A549 (cell line): ENCODE data around the gene MYO7A. TPM values are rescaled to one million over a fixed set of nuclear protein-coding genes. Genes with fewer than 3 reads are reported as not detected.

Experiments used
- ATAC-seq, 2 experiments: fragments of 200-7000 bp in 1 of 2; fragments of >200 bp in 1 of 2; cut with Nextera tagmentation in 1 of 2; cut with Tn5 transposase in 1 of 2; 3 replicates each; pipeline versions ENCODE4 v1.8.0 to v1.9.1; 2018 to 2020; ENCODE audit warnings: mild to moderate bottlenecking in 1 of 2, moderate library complexity in 1 of 2
- CTCF ChIA-PET: fragments of 300-600 bp; sonication (Branson Sonifier 250); formaldehyde crosslinking; extraction: SDS; loops from one replicate; lab custom pipeline; 2021; ENCODE audit warnings: antibody characterized with exemption, inconsistent platforms; lab: Yijun Ruan, JAX
- POLR2A ChIA-PET: fragments of 350-600 bp; formaldehyde crosslinking; extraction: SDS; loops from one replicate; lab custom pipeline; 2021; ENCODE audit warnings: antibody characterized with exemption, inconsistent platforms; lab: Yijun Ruan, JAX
- DNase-seq, 2 experiments: peaks; one replicate each; pipeline versions ENCODE4 v3.0.0 to v3.0.0-alpha.2; 2011 to 2016; ENCODE audit warnings: low read depth in 1 of 2, low spot score in 1 of 2
- FAIRE-seq: peaks from 2 replicates; lab custom pipeline; 2011; peaks lifted over from hg19 to GRCh38; lab: Jason Lieb, UNC
- H3K27ac ChIP-seq, 2 experiments: fragments of >200 bp; sonication (Bioruptor Twin); formaldehyde crosslinking; 3 replicates each; pipeline ENCODE4 v1.5.1; 2016 to 2017
- H3K4me1 ChIP-seq: fragments of >200 bp; sonication (Bioruptor Twin); formaldehyde crosslinking; 3 replicates; pipeline ENCODE4 v1.6.1; 2016
- H3K4me2 ChIP-seq: fragments of >200 bp; sonication (Bioruptor Twin); formaldehyde crosslinking; 3 replicates; pipeline ENCODE4 v1.6.1; 2016
- H3K4me3 ChIP-seq: fragments of >200 bp; sonication (Bioruptor Twin); formaldehyde crosslinking; 3 replicates; pipeline ENCODE4 v1.5.1; 2016
- H3K9me3 ChIP-seq: fragments of >200 bp; sonication (Bioruptor Twin); formaldehyde crosslinking; 3 replicates; pipeline ENCODE4 v1.6.1; 2016
- CBX2 ChIP-seq: fragments of 200-600 bp; sonication (generic); IDR thresholded peaks from 2 replicates; pipeline ENCODE4 v1.6.1; 2016; ENCODE audit warnings: low read depth, mild to moderate bottlenecking, borderline replicate concordance
- CBX8 ChIP-seq: fragments of 200-600 bp; sonication (generic); IDR thresholded peaks from 2 replicates; pipeline ENCODE4 v1.6.1; 2016
- CEBPB ChIP-seq, 2 experiments: fragments of >200 bp in 1 of 2; sonication (Bioruptor Twin) in 1 of 2; formaldehyde crosslinking in 1 of 2; IDR thresholded peaks; 2 replicates each; pipeline ENCODE4 v1.6.1; 2012 to 2016
- E2F6 ChIP-seq: IDR thresholded peaks from 2 replicates; pipeline ENCODE4 v1.6.1; 2012; ENCODE audit warnings: low read depth, borderline replicate concordance
- EHMT2 ChIP-seq: fragments of 200-600 bp; sonication (generic); IDR thresholded peaks from 2 replicates; pipeline ENCODE4 v1.6.1; 2016; ENCODE audit warnings: antibody characterized with exemption, low read depth, mild to moderate bottlenecking, moderate library complexity
- ESRRA ChIP-seq: fragments of 150-350 bp; IDR thresholded peaks from 2 replicates; pipeline ENCODE4 v1.6.1; 2014; ENCODE audit warnings: mild to moderate bottlenecking, low read length, borderline replicate concordance
- GATA3 ChIP-seq: IDR thresholded peaks from 2 replicates; pipeline ENCODE4 v1.6.1; 2012; ENCODE audit warnings: borderline replicate concordance
- HDAC2 ChIP-seq: fragments of 200-600 bp; sonication (generic); IDR thresholded peaks from 2 replicates; pipeline ENCODE4 v1.6.1; 2016
- HOXB5 ChIP-seq: fragments of 250-450 bp; sonication (Bioruptor Pico); IDR thresholded peaks from 2 replicates; pipeline ENCODE4 v1.5.0; 2020; ENCODE audit warnings: mild to moderate bottlenecking, moderate library complexity
- JUN ChIP-seq, 2 experiments: fragments of >200 bp; sonication (Bioruptor Twin); formaldehyde crosslinking; IDR thresholded peaks; 2 replicates in 1 of 2; 3 replicates in 1 of 2; pipeline ENCODE4 v1.6.1; 2016 to 2017
- KDM5A ChIP-seq: fragments of 200-600 bp; sonication (generic); IDR thresholded peaks from 2 replicates; pipeline ENCODE4 v1.6.1; 2016; ENCODE audit warnings: antibody characterized with exemption, mild to moderate bottlenecking
- MAZ ChIP-seq: fragments of 150-350 bp; IDR thresholded peaks from 2 replicates; pipeline ENCODE4 v1.6.1; 2014; ENCODE audit warnings: antibody characterized with exemption, low read depth, low read length, borderline replicate concordance
- NFE2L2 ChIP-seq: fragments of 150-350 bp; conservative IDR thresholded peaks from 2 replicates; pipeline ENCODE4 v1.6.1; 2014; ENCODE audit warnings: low read length
- PHF8 ChIP-seq: fragments of 200-600 bp; sonication (generic); IDR thresholded peaks from 2 replicates; pipeline ENCODE4 v1.6.1; 2016; ENCODE audit warnings: low read depth, mild to moderate bottlenecking, antibody characterized with exemption, moderate library complexity, borderline replicate concordance
- RAD21 ChIP-seq, 2 experiments: fragments of >200 bp in 1 of 2; sonication (Bioruptor Twin) in 1 of 2; formaldehyde crosslinking in 1 of 2; IDR thresholded peaks in 1 of 2; conservative IDR thresholded peaks in 1 of 2; 2 replicates in 1 of 2; 3 replicates in 1 of 2; pipeline ENCODE4 v1.6.1; 2012 to 2018; ENCODE audit warnings: inconsistent platforms in 1 of 2
- RARB ChIP-seq: fragments of 250-450 bp; sonication (Bioruptor Pico); IDR thresholded peaks from 2 replicates; pipeline ENCODE4 v1.8.0; 2021; ENCODE audit warnings: mild to moderate bottlenecking, moderate library complexity
- RFX5 ChIP-seq: fragments of 450-650 bp; IDR thresholded peaks from 2 replicates; pipeline ENCODE4 v1.7.1; 2014; ENCODE audit warnings: antibody characterized with exemption, mild to moderate bottlenecking, moderate library complexity
- TFCP2L1 ChIP-seq: fragments of 250-450 bp; sonication (Bioruptor Pico); IDR thresholded peaks from 2 replicates; pipeline ENCODE4 v1.5.0; 2021; ENCODE audit warnings: mild to moderate bottlenecking
- ZNF302 ChIP-seq: fragments of 250-450 bp; sonication (Bioruptor Pico); IDR thresholded peaks from 2 replicates; pipeline ENCODE4 v1.9.0; 2021; ENCODE audit warnings: inconsistent platforms, mild to moderate bottlenecking, moderate library complexity
- ZSCAN20 ChIP-seq: fragments of 250-450 bp; sonication (Bioruptor Pico); IDR thresholded peaks from 2 replicates; pipeline ENCODE4 v1.8.0; 2022; ENCODE audit warnings: mild to moderate bottlenecking, moderate library complexity
- WGBS: methylation state at CpG from one replicate; pipeline ENCODE4 v1.1.6; 2017; ENCODE audit errors: missing lambda C conversion rate; 5-methylcytosine and 5-hydroxymethylcytosine counted together
- polyA plus RNA-seq, 4 experiments: library from polyadenylated mRNA; depleted of rRNA in 3 of 4; stranded (reverse); fragments of >200 nt; fragmentation: RNase III in 1 of 4; extraction: RNeasy Plus Mini Kit Qiagen cat#74134 plus additional on column Dnase treatment in 1 of 4; gene quantifications; 2 replicates in 3 of 4; 3 replicates in 1 of 4; pipeline ENCODE4 v1.2.3, GENCODE V29; 2011 to 2017
- TF ChIP-seq, protein P1 (sequence below): fragments of 250-450 bp; sonication (Bioruptor Pico); IDR thresholded peaks from 2 replicates; pipeline ENCODE4 v1.5.0; 2021; ENCODE audit warnings: mild to moderate bottlenecking, moderate library complexity, borderline replicate concordance
- TF ChIP-seq, protein P2 (sequence below): fragments of >200 bp; sonication (Bioruptor Twin); formaldehyde crosslinking; IDR thresholded peaks from 2 replicates; pipeline ENCODE4 v1.6.1; 2016
- TF ChIP-seq, protein P3 (sequence below): fragments of 200-600 bp; sonication (generic); IDR thresholded peaks from 2 replicates; pipeline ENCODE4 v1.6.1; 2016; ENCODE audit warnings: antibody characterized with exemption, mild to moderate bottlenecking, moderate library complexity
- TF ChIP-seq, protein P4 (sequence below): fragments of 150-350 bp; IDR thresholded peaks from 2 replicates; pipeline ENCODE4 v1.6.1; 2014; ENCODE audit warnings: low read depth, mild to moderate bottlenecking, low read length

MYO7A gene
- polyA plus RNA-seq, 2 of the 4 experiments (the other 2 are of a cell fraction), result 1.7 to 2.1 TPM

GRCh38 chr11:77148963-77149715 lies 21.1 kb downstream of the MYO7A start:
- no peak overlapping the region for H3K4me3 ChIP-seq
- DNase-seq (no peak), FAIRE-seq (no peak), ATAC-seq (no peak)
- no peak overlapping the region for H3K4me2 ChIP-seq
- POLR2A ChIA-PET, result no interaction called here
- H3K27ac ChIP-seq, result no peak overlapping the region
- TF ChIP-seq PHF8 (no peak), MAZ (no peak), ZSCAN20 (no peak), TFCP2L1 (CRISPR knock-in tag) (no peak), HDAC2 (no peak), KDM5A (no peak), ESRRA (no peak)
- 68% methylated on average over 6 of the region's 8 CpGs for WGBS
- H3K4me1 ChIP-seq, result peaks cover 3% of the 10 kb centered on the region; the same call in 1 of the 3 replicates
- CTCF ChIA-PET, result interaction anchor here (1.0 to 7.4 kb wide), 3 partner anchors 22 to 39 kb away, joined by 3 to 39 read pairs (median 5); partner anchors contain the start of gene MYO7A
- no peaks in the 10 kb centered on the region for H3K9me3 ChIP-seq

GRCh38 chr11:77149716-77150392 lies 21.8 kb downstream of the MYO7A start:
- Histone ChIP-seq H3K4me3 (no peak overlapping the region), H3K27ac (no peak overlapping the region), H3K4me2 (no peak overlapping the region), H3K4me1 (peaks cover 2% of the 10 kb centered on the region; the same call in 1 of the 3 replicates), H3K9me3 (no peaks in the 10 kb centered on the region)
- DNase-seq, result no peak
- ChIA-PET POLR2A (no interaction called here), CTCF (interaction anchor here (0.9 to 2.0 kb wide), 5 partner anchors 16 to 42 kb away, joined by 3 to 5 read pairs (median 3); no protein-coding TSS in a partner anchor)
- TF ChIP-seq RFX5 (no peak), NFE2L2 (no peak), CBX2 (no peak), GATA3 (no peak), RARB (CRISPR knock-in tag) (no peak)
- ATAC-seq, result no peak
- no peak for FAIRE-seq
- 76% methylated on average over 8 of the region's 12 CpGs for WGBS

DNA sequence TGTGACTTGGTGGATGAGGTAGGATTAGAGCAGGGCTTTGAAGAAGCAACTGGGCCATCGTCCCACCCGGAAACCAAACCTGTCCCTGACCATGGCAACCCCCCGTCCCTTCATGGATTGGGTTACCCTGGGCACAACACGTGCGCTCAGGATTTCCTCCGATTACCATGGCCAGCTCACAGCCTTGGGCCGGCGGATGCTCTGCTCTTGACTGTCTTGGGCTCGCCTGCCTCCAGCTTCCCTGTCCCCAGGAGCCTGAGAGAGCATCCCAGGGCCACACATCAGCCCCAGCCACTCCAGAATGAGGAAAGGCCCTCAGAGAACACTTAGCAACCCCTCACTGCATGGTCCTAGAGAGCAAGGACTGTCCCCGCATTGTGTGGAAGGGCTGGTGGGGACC lies 22.8 kb downstream of the MYO7A start:
- no peaks in the 10 kb centered on the region for H3K4me1 ChIP-seq
- DNase-seq (no peak), ATAC-seq (no peak), FAIRE-seq (no peak)
- H3K27ac ChIP-seq, result no peak overlapping the region
- H3K9me3 ChIP-seq, result no peaks in the 10 kb centered on the region
- ChIA-PET POLR2A (no interaction called here), CTCF (interaction anchor here (0.8 to 1.5 kb wide), 5 partner anchors 15 to 42 kb away, joined by 3 read pairs; partner anchors contain the start of gene MYO7A)
- H3K4me3 ChIP-seq, result no peak overlapping the region
- H3K4me2 ChIP-seq, result no peak overlapping the region
- WGBS, result 81% methylated on average over 10 of the region's 10 CpGs
- TF ChIP-seq ZSCAN20, result no peak
- TF ChIP-seq, protein P1, sequence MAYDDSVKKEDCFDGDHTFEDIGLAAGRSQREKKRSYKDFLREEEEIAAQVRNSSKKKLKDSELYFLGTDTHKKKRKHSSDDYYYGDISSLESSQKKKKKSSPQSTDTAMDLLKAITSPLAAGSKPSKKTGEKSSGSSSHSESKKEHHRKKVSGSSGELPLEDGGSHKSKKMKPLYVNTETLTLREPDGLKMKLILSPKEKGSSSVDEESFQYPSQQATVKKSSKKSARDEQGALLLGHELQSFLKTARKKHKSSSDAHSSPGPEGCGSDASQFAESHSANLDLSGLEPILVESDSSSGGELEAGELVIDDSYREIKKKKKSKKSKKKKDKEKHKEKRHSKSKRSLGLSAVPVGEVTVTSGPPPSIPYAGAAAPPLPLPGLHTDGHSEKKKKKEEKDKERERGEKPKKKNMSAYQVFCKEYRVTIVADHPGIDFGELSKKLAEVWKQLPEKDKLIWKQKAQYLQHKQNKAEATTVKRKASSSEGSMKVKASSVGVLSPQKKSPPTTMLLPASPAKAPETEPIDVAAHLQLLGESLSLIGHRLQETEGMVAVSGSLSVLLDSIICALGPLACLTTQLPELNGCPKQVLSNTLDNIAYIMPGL (CRISPR knock-in tag), result no peak
- no peak for TF ChIP-seq ZNF302 (CRISPR knock-in tag)
- no peak for TF ChIP-seq HOXB5 (CRISPR knock-in tag)
- TF ChIP-seq E2F6, result no peak
- TF ChIP-seq CBX8, result no peak
- TF ChIP-seq, protein P2, sequence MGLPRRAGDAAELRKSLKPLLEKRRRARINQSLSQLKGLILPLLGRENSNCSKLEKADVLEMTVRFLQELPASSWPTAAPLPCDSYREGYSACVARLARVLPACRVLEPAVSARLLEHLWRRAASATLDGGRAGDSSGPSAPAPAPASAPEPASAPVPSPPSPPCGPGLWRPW, result no peak
- no peak for TF ChIP-seq TFCP2L1 (CRISPR knock-in tag)
- no peak for TF ChIP-seq RAD21 (conservative IDR thresholded peaks at IDR 0.05 in 1 of 2, IDR thresholded peaks at IDR 0.05 in 1 of 2)
- TF ChIP-seq, protein P3, sequence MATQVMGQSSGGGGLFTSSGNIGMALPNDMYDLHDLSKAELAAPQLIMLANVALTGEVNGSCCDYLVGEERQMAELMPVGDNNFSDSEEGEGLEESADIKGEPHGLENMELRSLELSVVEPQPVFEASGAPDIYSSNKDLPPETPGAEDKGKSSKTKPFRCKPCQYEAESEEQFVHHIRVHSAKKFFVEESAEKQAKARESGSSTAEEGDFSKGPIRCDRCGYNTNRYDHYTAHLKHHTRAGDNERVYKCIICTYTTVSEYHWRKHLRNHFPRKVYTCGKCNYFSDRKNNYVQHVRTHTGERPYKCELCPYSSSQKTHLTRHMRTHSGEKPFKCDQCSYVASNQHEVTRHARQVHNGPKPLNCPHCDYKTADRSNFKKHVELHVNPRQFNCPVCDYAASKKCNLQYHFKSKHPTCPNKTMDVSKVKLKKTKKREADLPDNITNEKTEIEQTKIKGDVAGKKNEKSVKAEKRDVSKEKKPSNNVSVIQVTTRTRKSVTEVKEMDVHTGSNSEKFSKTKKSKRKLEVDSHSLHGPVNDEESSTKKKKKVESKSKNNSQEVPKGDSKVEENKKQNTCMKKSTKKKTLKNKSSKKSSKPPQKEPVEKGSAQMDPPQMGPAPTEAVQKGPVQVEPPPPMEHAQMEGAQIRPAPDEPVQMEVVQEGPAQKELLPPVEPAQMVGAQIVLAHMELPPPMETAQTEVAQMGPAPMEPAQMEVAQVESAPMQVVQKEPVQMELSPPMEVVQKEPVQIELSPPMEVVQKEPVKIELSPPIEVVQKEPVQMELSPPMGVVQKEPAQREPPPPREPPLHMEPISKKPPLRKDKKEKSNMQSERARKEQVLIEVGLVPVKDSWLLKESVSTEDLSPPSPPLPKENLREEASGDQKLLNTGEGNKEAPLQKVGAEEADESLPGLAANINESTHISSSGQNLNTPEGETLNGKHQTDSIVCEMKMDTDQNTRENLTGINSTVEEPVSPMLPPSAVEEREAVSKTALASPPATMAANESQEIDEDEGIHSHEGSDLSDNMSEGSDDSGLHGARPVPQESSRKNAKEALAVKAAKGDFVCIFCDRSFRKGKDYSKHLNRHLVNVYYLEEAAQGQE, result no peak
- TF ChIP-seq EHMT2, result no peak
- TF ChIP-seq JUN (IDR thresholded peaks at IDR 0.05), result no peak
- no peak for TF ChIP-seq CEBPB (IDR thresholded peaks at IDR 0.05)
- TF ChIP-seq, protein P4, sequence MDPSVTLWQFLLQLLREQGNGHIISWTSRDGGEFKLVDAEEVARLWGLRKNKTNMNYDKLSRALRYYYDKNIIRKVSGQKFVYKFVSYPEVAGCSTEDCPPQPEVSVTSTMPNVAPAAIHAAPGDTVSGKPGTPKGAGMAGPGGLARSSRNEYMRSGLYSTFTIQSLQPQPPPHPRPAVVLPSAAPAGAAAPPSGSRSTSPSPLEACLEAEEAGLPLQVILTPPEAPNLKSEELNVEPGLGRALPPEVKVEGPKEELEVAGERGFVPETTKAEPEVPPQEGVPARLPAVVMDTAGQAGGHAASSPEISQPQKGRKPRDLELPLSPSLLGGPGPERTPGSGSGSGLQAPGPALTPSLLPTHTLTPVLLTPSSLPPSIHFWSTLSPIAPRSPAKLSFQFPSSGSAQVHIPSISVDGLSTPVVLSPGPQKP, result no peak
- TF ChIP-seq, all 56 proteins: peak for 0
